ENCODE measurements around the gene HFM1. TPM values are rescaled to one million over a fixed set of nuclear protein-coding genes. Genes with fewer than 3 reads are reported as not detected.
"Not testable (repeated sequence)": the region's sequence is repeated elsewhere in the genome, so short reads cannot be mapped to it uniquely, and the experiment has no call there.

The HFM1 gene
- total RNA-seq, 2 experiments from 2014 or later = 1.3 to 1.4 TPM

GRCh38 chr1:91286259-91286961 is 118.2 kb downstream of the HFM1 start:
- H4K20me1 ChIP-seq (ENCODE audit: insufficient read depth, low read length) = not testable (repeated sequence)

GRCh38 chr1:91283421-91283726 is 121.3 kb downstream of the HFM1 start:
- no peak overlapping the region for H3K27ac ChIP-seq (ENCODE audit: low read depth, low read length, poor library complexity, severe bottlenecking)
- no peak for TF ChIP-seq CTCF (conservative IDR thresholded peaks at IDR 0.05; ENCODE audit: low read length)
- TF ChIP-seq EZH2phosphoT487 (IDR thresholded peaks at IDR 0.05; ENCODE audit: borderline replicate concordance, low read depth, low read length) = no peak
- H3K9me3 ChIP-seq (ENCODE audit: low read length) = no peaks in the 10 kb centered on the region
- H2AFZ ChIP-seq (ENCODE audit: low read length) = no peak overlapping the region
- no peaks in the 10 kb centered on the region for H3K79me2 ChIP-seq (ENCODE audit: insufficient read depth, low read depth, low read length)
- DNase-seq (ENCODE audit: low spot score) = no peak
- no TSS peak for BruUV-seq (replicated peaks)
- no peaks in the 10 kb centered on the region for H3K9me2 ChIP-seq (ENCODE audit: insufficient read depth, low read length)
- ChIA-PET CTCF (ENCODE audit: unreplicated experiment) (interaction anchor here (1.3 kb wide), 1 partner anchor 117 kb away, joined by 3 read pairs; no protein-coding TSS in a partner anchor), POLR2A (interaction anchor here (1.1 kb wide), 1 partner anchor 29 kb away, joined by 3 read pairs; no protein-coding TSS in a partner anchor)
- no peaks in the 10 kb centered on the region for H3K4me1 ChIP-seq (ENCODE audit: insufficient read depth, low read length, poor library complexity, severe bottlenecking)
- no peaks in the 10 kb centered on the region for H4K20me1 ChIP-seq (ENCODE audit: insufficient read depth, low read length)
- H3K4me2 ChIP-seq (ENCODE audit: low read length) = no peak overlapping the region
- no peaks in the 10 kb centered on the region for H3K36me3 ChIP-seq (ENCODE audit: insufficient read depth, low read length)
- intact Hi-C loops (cut with micrococcal nuclease; ENCODE audit: unreplicated experiment) = loop anchor here (2.0 kb wide), 1 partner anchor 117 kb away; no protein-coding TSS in a partner anchor
- H3K4me3 ChIP-seq (ENCODE audit: low read depth, low read length, poor library complexity, severe bottlenecking) = no peak overlapping the region

More at GRCh38 chr1:91286259-91286961, 118.2 kb downstream of the HFM1 start:
- H3K27ac ChIP-seq (ENCODE audit: low read depth, low read length, poor library complexity, severe bottlenecking); intact Hi-C loops (cut with micrococcal nuclease; ENCODE audit: unreplicated experiment); H2AFZ ChIP-seq (ENCODE audit: low read length); CTCF ChIA-PET (ENCODE audit: unreplicated experiment); H3K4me2 ChIP-seq (ENCODE audit: low read length); BruUV-seq (replicated peaks); H3K4me3 ChIP-seq (ENCODE audit: low read depth, low read length, poor library complexity, severe bottlenecking); POLR2A ChIA-PET; H3K79me2 ChIP-seq (ENCODE audit: insufficient read depth, low read depth, low read length); DNase-seq (ENCODE audit: low spot score); H3K4me1 ChIP-seq (ENCODE audit: insufficient read depth, low read length, poor library complexity, severe bottlenecking); H3K9me2 ChIP-seq (ENCODE audit: insufficient read depth, low read length); H3K36me3 ChIP-seq (ENCODE audit: insufficient read depth, low read length); H3K9me3 ChIP-seq (ENCODE audit: low read length): not testable (repeated sequence)

GRCh38 chr1:91282695-91283420 is 121.8 kb downstream of the HFM1 start:
- Histone ChIP-seq H3K36me3 (ENCODE audit: insufficient read depth, low read length) (no peaks in the 10 kb centered on the region), H2AFZ (ENCODE audit: low read length) (no peak overlapping the region), H3K9me3 (ENCODE audit: low read length) (no peaks in the 10 kb centered on the region), H3K79me2 (ENCODE audit: insufficient read depth, low read depth, low read length) (no peaks in the 10 kb centered on the region), H3K4me1 (ENCODE audit: insufficient read depth, low read length, poor library complexity, severe bottlenecking) (no peaks in the 10 kb centered on the region), H4K20me1 (ENCODE audit: insufficient read depth, low read length) (no peaks in the 10 kb centered on the region), H3K9me2 (ENCODE audit: insufficient read depth, low read length) (no peaks in the 10 kb centered on the region), H3K4me2 (ENCODE audit: low read length) (no peak overlapping the region), H3K4me3 (ENCODE audit: low read depth, low read length, poor library complexity, severe bottlenecking) (no peak overlapping the region), H3K27ac (ENCODE audit: low read depth, low read length, poor library complexity, severe bottlenecking) (no peak overlapping the region)
- no TSS peak for BruUV-seq (replicated peaks)
- TF ChIP-seq CTCF (conservative IDR thresholded peaks at IDR 0.05; ENCODE audit: low read length) (peak; percentile 93), EZH2phosphoT487 (IDR thresholded peaks at IDR 0.05; ENCODE audit: borderline replicate concordance, low read depth, low read length) (no peak)
- ChIA-PET POLR2A (interaction anchor here (1.1 kb wide), 1 partner anchor 30 kb away, joined by 3 read pairs; no protein-coding TSS in a partner anchor), CTCF (ENCODE audit: unreplicated experiment) (interaction anchor here (1.3 kb wide), 1 partner anchor 117 kb away, joined by 3 read pairs; no protein-coding TSS in a partner anchor)
- intact Hi-C loops (cut with micrococcal nuclease; ENCODE audit: unreplicated experiment) = loop anchor here (1.0 to 2.0 kb wide), 2 partner anchors 118 to 644 kb away; no protein-coding TSS in a partner anchor
- peak; percentile 64 for DNase-seq (ENCODE audit: low spot score)

All from OCI-LY7 (cell line).